Thyroid gland (tissue), 4 donors: ENCODE measurements around the gene LRRC4C.

Experiments used
- CTCF ChIP-seq, 6 experiments: fragments of 200-600 bp in 3 of 6; fragments of 450-650 bp in 3 of 6; sonication (generic) in 3 of 6; IDR thresholded peaks; one replicate each; pipeline ENCODE4 v1.5.1; 2016 to 2019; ENCODE audit warnings: antibody characterized with exemption in 6 of 6, mild to moderate bottlenecking in 2 of 6, inconsistent platforms in 1 of 6, moderate library complexity in 1 of 6
- POLR2A ChIP-seq, 2 donors: fragments of 450-650 bp; IDR thresholded peaks; one replicate each; pipeline ENCODE4 v1.6.1; 2017; ENCODE audit warnings: antibody characterized with exemption in 2 of 2, mild to moderate bottlenecking in 2 of 2, moderate library complexity in 1 of 2

GRCh38 chr11:41316751-41317150, 142.7 kb downstream of the LRRC4C start:
- TF ChIP-seq CTCF (IDR thresholded peaks at IDR 0.05) (no peak), POLR2A (IDR thresholded peaks at IDR 0.05) (no peak)
